AG09319 (cell line): ENCODE results near the gene NOPCHAP1.

ENCODE experiments used
- DNase-seq: peaks from one replicate; pipeline ENCODE4 v3.0.0-alpha.2; 2010; ENCODE audit warnings: low read depth; ENCODE audit errors: extremely low read depth
- CTCF ChIP-seq: IDR thresholded peaks from 2 replicates; pipeline ENCODE4 v1.5.1; 2011; ENCODE audit warnings: low read depth, mild to moderate bottlenecking, inconsistent platforms, low read length, moderate library complexity

NOPCHAP1 gene

GRCh38 chr12:105001476-105001875 lies 15.4 kb downstream of the NOPCHAP1 start:
- DNase-seq = no peak
- no peak for TF ChIP-seq CTCF

GRCh38 chr12:105013892-105014291 lies 27.8 kb downstream of the NOPCHAP1 start:
- no peak for DNase-seq
- TF ChIP-seq CTCF = no peak

DNA sequence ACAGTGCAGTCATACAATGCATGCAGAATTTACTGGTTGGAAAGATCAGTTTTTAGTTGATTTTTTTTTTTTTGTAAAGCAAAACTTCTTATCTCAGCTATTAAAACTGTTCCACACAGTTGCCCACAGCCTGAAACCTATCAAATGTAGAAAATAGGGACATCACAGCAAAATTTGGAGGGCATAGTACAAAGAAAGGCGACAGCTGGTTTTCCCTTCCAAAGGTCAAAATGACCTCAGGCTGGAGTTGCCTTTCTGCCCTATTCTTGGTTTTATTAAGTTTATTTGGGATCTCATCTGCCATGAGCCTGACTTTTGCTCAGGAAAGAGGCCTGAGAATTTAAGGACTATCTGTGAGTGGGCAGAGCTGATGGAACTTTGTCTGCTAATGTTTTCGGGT lies 28.5 kb downstream of the NOPCHAP1 start:
- TF ChIP-seq CTCF = no peak
- no peak for DNase-seq

GRCh38 chr12:105015543-105015942 lies 29.4 kb downstream of the NOPCHAP1 start:
- no peak for DNase-seq
- TF ChIP-seq CTCF = no peak

DNA sequence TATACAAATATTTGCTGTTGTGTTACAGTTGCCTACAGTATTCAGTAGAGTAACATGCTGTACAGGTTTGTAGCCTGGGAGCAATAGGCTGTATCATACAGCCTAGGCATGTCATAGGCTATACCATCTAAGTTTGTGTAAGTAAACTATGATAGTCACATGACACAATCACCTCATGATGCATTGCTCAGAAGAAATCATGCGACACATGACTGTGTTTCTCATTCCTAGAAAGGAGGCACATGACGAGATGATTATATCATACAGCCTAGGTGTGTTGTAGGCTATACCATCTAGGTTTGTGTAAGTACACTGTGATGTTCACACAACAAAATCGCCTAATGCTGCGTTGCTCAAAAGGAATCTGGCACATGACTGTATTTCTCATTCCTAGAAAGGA lies 31.9 kb downstream of the NOPCHAP1 start:
- no peak for DNase-seq
- TF ChIP-seq CTCF = no peak

DNA sequence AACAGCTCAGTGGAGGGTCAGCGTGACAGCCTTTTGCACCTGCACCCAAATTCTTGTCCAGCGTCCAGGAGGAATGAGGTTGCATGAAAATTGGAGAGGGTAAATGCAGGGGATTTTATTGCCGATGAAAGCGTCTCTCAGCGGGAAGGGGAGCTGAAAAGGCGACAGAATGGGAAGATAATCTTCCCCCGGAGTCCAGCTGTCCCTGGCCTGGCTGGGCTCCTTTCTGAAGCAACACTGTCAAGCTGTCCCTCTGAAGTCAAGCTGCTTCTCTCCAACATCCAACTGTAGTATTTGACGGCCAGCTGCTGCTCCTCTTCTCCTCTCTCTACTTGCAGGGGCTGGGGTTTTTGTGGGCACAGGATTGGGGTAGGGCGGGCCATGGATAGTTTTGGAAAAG lies 32.7 kb downstream of the NOPCHAP1 start:
- DNase-seq = no peak
- no peak for TF ChIP-seq CTCF

DNA sequence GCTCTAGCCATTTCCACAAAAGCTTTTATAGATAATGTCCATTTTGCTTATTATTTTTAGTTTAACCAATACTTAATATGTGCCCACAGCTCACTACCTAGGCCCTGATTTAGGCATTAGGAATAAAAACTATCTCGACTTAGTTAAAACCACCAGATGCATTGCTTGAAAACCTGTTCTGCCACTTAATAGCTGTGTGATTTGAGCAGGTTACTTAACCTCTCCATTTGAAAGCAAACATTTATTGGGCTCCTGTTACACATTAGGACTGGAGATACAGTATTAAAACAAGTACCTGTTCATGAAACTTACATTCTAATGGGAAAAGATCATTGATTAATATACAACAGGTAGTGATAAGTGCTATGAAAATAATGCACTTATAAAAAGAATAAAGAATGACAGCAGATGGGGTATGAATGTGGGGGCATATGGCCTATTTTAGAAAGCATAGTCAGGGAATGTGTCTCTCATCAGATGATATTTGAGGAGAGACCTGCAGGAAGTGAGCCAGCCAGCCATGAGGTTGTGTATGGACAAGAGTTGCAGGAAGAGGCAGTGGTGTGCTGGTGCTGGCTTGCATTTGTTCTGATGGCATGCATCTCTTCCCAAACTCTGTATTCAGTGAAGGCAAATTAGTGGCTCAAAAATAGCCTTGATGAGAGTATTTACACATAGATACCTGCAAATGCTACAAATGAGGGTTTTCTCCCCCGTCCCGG lies 34.3 kb downstream of the NOPCHAP1 start:
- TF ChIP-seq CTCF = no peak
- DNase-seq = no peak
